HL-60 (cell line): ENCODE measurements around the gene CD80.

Experiments
- GABPA ChIP-seq: IDR thresholded peaks from 2 replicates; pipeline ENCODE4 v1.6.1; 2012; ENCODE audit warnings: low read depth
- POLR2AphosphoS5 ChIP-seq: IDR thresholded peaks from 2 replicates; pipeline ENCODE4 v1.6.1; 2012; ENCODE audit warnings: low read depth
- REST ChIP-seq: IDR thresholded peaks from 2 replicates; pipeline ENCODE4 v1.6.1; 2012; ENCODE audit warnings: low read depth; ENCODE audit not compliant: insufficient replicate concordance
- SPI1 ChIP-seq: IDR thresholded peaks from 2 replicates; pipeline ENCODE4 v1.6.1; 2012; ENCODE audit warnings: low read depth, mild to moderate bottlenecking, borderline replicate concordance
- TF ChIP-seq, protein P1 (sequence below): IDR thresholded peaks from one replicate; pipeline ENCODE4 v1.5.1; 2011; ENCODE audit warnings: low read length, control low read depth, inconsistent platforms; ENCODE audit not compliant: insufficient read depth

DNA sequence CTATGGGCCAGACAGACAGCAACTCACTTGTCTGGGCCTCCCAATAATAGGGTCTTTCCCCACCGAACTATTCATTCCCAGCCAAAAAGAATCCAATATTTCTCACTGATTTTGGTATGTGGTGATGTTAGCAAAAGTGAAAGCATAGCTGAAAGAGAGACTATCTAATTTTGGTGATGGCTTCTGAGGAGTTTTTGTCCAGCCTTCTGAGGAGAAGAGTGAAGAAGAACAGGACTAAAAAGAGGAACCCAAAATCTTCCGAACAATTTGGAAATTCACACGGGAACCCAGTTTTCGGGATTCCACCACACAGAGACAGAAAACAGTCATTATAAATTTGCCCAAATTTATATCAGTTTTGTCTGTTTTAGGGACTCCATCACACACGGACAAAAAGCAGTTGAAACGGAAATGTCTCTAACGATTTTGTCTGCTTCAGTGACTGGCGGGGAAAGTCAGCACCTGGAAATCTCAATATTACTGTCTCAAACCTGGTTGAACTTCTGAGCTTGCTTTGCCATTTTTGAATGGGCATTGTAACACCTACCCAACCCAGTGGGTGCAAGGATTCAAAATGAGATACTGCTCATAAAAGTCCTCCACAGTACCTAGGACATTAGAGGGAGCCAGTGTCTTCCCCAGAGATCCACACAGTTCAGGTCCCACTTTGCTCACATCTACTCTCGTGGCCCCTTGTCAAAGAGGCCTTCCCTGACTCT, 9.1 kb downstream of the CD80 start:
- TF ChIP-seq, protein P1, sequence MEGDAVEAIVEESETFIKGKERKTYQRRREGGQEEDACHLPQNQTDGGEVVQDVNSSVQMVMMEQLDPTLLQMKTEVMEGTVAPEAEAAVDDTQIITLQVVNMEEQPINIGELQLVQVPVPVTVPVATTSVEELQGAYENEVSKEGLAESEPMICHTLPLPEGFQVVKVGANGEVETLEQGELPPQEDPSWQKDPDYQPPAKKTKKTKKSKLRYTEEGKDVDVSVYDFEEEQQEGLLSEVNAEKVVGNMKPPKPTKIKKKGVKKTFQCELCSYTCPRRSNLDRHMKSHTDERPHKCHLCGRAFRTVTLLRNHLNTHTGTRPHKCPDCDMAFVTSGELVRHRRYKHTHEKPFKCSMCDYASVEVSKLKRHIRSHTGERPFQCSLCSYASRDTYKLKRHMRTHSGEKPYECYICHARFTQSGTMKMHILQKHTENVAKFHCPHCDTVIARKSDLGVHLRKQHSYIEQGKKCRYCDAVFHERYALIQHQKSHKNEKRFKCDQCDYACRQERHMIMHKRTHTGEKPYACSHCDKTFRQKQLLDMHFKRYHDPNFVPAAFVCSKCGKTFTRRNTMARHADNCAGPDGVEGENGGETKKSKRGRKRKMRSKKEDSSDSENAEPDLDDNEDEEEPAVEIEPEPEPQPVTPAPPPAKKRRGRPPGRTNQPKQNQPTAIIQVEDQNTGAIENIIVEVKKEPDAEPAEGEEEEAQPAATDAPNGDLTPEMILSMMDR, result no peak
- TF ChIP-seq REST, result no peak
- TF ChIP-seq POLR2AphosphoS5, result no peak
- no peak for TF ChIP-seq SPI1
- no peak for TF ChIP-seq GABPA
